EH (cell line): ENCODE measurements around the gene ADCY10.
"Not testable (repeated sequence)": the region's sequence is repeated elsewhere in the genome, so short reads cannot be mapped to it uniquely, and the experiment has no call there.

Experiments
- DNase-seq: peaks from one replicate; pipeline ENCODE4 v3.0.0-alpha.2; 2015; ENCODE audit warnings: low read depth

ADCY10 gene

GRCh38 chr1:167860231-167860923 lies 53.6 kb downstream of the ADCY10 start:
- DNase-seq, result peak; percentile 50

- DNase-seq, result no peak
These were observed 57.1 kb downstream of the ADCY10 start for GRCh38 chr1:167856711-167857418.

GRCh38 chr1:167854184-167854583 lies 59.8 kb downstream of the ADCY10 start:
- DNase-seq, result no peak

GRCh38 chr1:167849666-167850065 lies 64.3 kb downstream of the ADCY10 start:
- DNase-seq, result no peak

GRCh38 chr1:167842872-167843271 lies 71.1 kb downstream of the ADCY10 start:
- DNase-seq, result no peak

- DNase-seq, result no peak
These were observed 72.4 kb downstream of the ADCY10 start for GRCh38 chr1:167841530-167841929.

GRCh38 chr1:167839009-167839408 lies 74.9 kb downstream of the ADCY10 start:
- no peak for DNase-seq

- DNase-seq, result no peak
These were observed 76.6 kb downstream of the ADCY10 start for GRCh38 chr1:167837326-167837725.

- DNase-seq, result no peak
These were observed 77.7 kb downstream of the ADCY10 start for GRCh38 chr1:167836197-167836596.

- no peak for DNase-seq
These were observed 80.0 kb downstream of the ADCY10 start for GRCh38 chr1:167833904-167834303.

- DNase-seq, result no peak
These were observed 81.2 kb downstream of the ADCY10 start for GRCh38 chr1:167832693-167833092.

- not testable (repeated sequence) for DNase-seq
These were observed 83.3 kb downstream of the ADCY10 start for GRCh38 chr1:167830668-167831067.

GRCh38 chr1:167829868-167830267 lies 84.1 kb downstream of the ADCY10 start:
- DNase-seq, result no peak

GRCh38 chr1:167826127-167826526 lies 87.8 kb downstream of the ADCY10 start:
- DNase-seq, result no peak

GRCh38 chr1:167825419-167826079 lies 88.4 kb downstream of the ADCY10 start:
- DNase-seq, result no peak

- no peak for DNase-seq
These were observed 89.7 kb downstream of the ADCY10 start for GRCh38 chr1:167824163-167824794.

- peak; percentile 62 for DNase-seq
These were observed 91.8 kb downstream of the ADCY10 start for GRCh38 chr1:167821969-167822685.

- no peak for DNase-seq
These were observed 92.6 kb downstream of the ADCY10 start for GRCh38 chr1:167821356-167821685.

GRCh38 chr1:167820684-167821355 lies 93.1 kb downstream of the ADCY10 start:
- DNase-seq, result no peak

GRCh38 chr1:167819849-167820683 lies 93.9 kb downstream of the ADCY10 start:
- peak; percentile 98 for DNase-seq

- DNase-seq, result no peak
These were observed 98.3 kb downstream of the ADCY10 start for GRCh38 chr1:167815650-167816049.
